ENCODE results near the gene DNPEP. TPM values are rescaled to one million over a fixed set of nuclear protein-coding genes. Genes with fewer than 3 reads are reported as not detected.

DNPEP gene
- 65.8 and 67.4 TPM in 2 replicates for total RNA-seq (2014; rRNA removed; shearing (Covaris generic))

GRCh38 chr2:219387306-219388120 lies at the start of gene DNPEP:
Gene DNPEP, minus strand, starts transcription at chr2:219387912. Its CDS starts 118 bp downstream, at chr2:219387794.
- in situ Hi-C loops (cut with HindIII; ENCODE audit: low sequenced_read_pairs): no loop called here
- peak; percentile 39 for DNase-seq (ENCODE audit: low spot score)

GRCh38 chr2:219437141-219437540 lies 49.4 kb upstream of the DNPEP start:
- DNase-seq (ENCODE audit: low spot score): no peak
- in situ Hi-C loops (cut with HindIII; ENCODE audit: low sequenced_read_pairs): no loop called here

GRCh38 chr2:219436491-219436890 lies 48.8 kb upstream of the DNPEP start:
- DNase-seq (ENCODE audit: low spot score): no peak
- in situ Hi-C loops (cut with HindIII; ENCODE audit: low sequenced_read_pairs): no loop called here

- DNase-seq (ENCODE audit: low spot score): no peak
- in situ Hi-C loops (cut with HindIII; ENCODE audit: low sequenced_read_pairs): no loop called here
Measured at GRCh38 chr2:219435701-219436100, 48.0 kb upstream of the DNPEP start.

GRCh38 chr2:219434718-219435525 lies 47.2 kb upstream of the DNPEP start, which contains the start of gene SPEG:
Gene SPEG, plus strand, starts transcription at chr2:219434843. Its CDS starts 135 bp downstream, at chr2:219434978.
- DNase-seq (ENCODE audit: low spot score): no peak
- in situ Hi-C loops (cut with HindIII; ENCODE audit: low sequenced_read_pairs): no loop called here

- no peak for DNase-seq (ENCODE audit: low spot score)
- in situ Hi-C loops (cut with HindIII; ENCODE audit: low sequenced_read_pairs): no loop called here
Measured at GRCh38 chr2:219434468-219434717, 46.7 kb upstream of the DNPEP start.

GRCh38 chr2:219433666-219434467 lies 46.2 kb upstream of the DNPEP start:
- DNase-seq (ENCODE audit: low spot score): peak; percentile 37
- in situ Hi-C loops (cut with HindIII; ENCODE audit: low sequenced_read_pairs): no loop called here

- in situ Hi-C loops (cut with HindIII; ENCODE audit: low sequenced_read_pairs): no loop called here
- DNase-seq (ENCODE audit: low spot score): peak; percentile 61
Measured at GRCh38 chr2:219430633-219431615, 43.2 kb upstream of the DNPEP start.

- in situ Hi-C loops (cut with HindIII; ENCODE audit: low sequenced_read_pairs): no loop called here
- no peak for DNase-seq (ENCODE audit: low spot score)
Measured at GRCh38 chr2:219429958-219430606, 42.4 kb upstream of the DNPEP start.

GRCh38 chr2:219428469-219428868 lies 40.8 kb upstream of the DNPEP start:
- no peak for DNase-seq (ENCODE audit: low spot score)
- in situ Hi-C loops (cut with HindIII; ENCODE audit: low sequenced_read_pairs): no loop called here

- DNase-seq (ENCODE audit: low spot score): no peak
- in situ Hi-C loops (cut with HindIII; ENCODE audit: low sequenced_read_pairs): no loop called here
Measured at GRCh38 chr2:219426534-219427136, 38.9 kb upstream of the DNPEP start.

- in situ Hi-C loops (cut with HindIII; ENCODE audit: low sequenced_read_pairs): no loop called here
- no peak for DNase-seq (ENCODE audit: low spot score)
Measured at GRCh38 chr2:219426068-219426443, 38.3 kb upstream of the DNPEP start.

GRCh38 chr2:219425238-219426067 lies 37.7 kb upstream of the DNPEP start:
- in situ Hi-C loops (cut with HindIII; ENCODE audit: low sequenced_read_pairs): no loop called here
- DNase-seq (ENCODE audit: low spot score): no peak

- no peak for DNase-seq (ENCODE audit: low spot score)
- in situ Hi-C loops (cut with HindIII; ENCODE audit: low sequenced_read_pairs): no loop called here
Measured at GRCh38 chr2:219423652-219424377, 36.1 kb upstream of the DNPEP start.

- no peak for DNase-seq (ENCODE audit: low spot score)
- in situ Hi-C loops (cut with HindIII; ENCODE audit: low sequenced_read_pairs): no loop called here
Measured at GRCh38 chr2:219422952-219423534, 35.3 kb upstream of the DNPEP start.

GRCh38 chr2:219421323-219421722 lies 33.6 kb upstream of the DNPEP start:
- no peak for DNase-seq (ENCODE audit: low spot score)
- in situ Hi-C loops (cut with HindIII; ENCODE audit: low sequenced_read_pairs): no loop called here
